Colon (tissue), 2 donors: ENCODE measurements around the gene RNF39.
"Not testable (repeated sequence)": the region's sequence is repeated elsewhere in the genome, so short reads cannot be mapped to it uniquely, and the experiment has no call there.

Source experiments
- FAIRE-seq: peaks from 2 replicates; lab custom pipeline; 2012; peaks lifted over from hg19 to GRCh38; lab: Jason Lieb, UNC
- donor health status: control.
- donor health status: control.

Gene RNF39

GRCh38 chr6:30061092-30061857 lies 14.3 kb downstream of the RNF39 start, which contains the start of gene POLR1H:
Gene POLR1H, plus strand, starts transcription at chr6:30061265. Its CDS starts 260 bp downstream, at chr6:30061525.
- FAIRE-seq = peak; percentile 28

GRCh38 chr6:30060606-30061091 lies 14.9 kb downstream of the RNF39 start:
- FAIRE-seq = no peak

GRCh38 chr6:30055513-30055912 lies 20.1 kb downstream of the RNF39 start:
- FAIRE-seq = no peak

DNA sequence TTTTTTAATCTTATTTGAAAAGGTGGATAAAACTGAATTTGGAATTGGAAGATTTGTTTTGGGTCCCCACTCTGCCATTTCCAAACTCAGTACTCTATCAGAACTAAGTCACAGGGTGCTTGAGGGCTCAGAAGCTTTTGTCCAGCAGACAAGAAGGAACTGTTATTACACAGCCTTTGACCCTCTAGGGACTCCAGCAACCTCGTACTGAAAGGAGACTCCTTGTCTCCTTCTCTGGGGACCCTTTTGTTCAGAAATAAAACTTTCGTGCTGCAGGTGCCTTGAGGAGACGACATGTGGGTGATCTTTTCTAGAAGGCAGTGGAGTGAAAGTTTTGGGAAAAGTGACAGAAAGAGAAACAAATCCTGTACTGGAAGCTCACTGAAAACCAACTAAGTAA lies 21.9 kb downstream of the RNF39 start:
- no peak for FAIRE-seq

DNA sequence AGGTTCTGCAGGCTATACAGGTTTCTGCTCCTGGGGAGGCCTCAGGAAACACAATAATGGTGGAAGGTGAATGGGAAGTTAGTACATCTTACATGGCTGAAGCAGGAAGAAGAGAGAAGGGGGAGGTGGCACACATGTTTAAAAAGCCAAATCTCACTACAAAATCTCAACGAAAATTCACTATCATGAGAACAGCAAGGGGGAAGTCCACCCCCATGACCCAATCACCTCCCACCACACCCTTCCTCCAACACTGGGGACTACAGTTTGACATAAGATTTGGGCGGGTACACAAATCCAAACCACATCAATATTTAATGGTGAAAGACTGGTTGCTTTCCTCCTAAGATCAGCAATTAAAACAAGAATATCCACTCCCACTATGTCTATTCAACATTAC lies 28.3 kb downstream of the RNF39 start:
- FAIRE-seq = no peak

DNA sequence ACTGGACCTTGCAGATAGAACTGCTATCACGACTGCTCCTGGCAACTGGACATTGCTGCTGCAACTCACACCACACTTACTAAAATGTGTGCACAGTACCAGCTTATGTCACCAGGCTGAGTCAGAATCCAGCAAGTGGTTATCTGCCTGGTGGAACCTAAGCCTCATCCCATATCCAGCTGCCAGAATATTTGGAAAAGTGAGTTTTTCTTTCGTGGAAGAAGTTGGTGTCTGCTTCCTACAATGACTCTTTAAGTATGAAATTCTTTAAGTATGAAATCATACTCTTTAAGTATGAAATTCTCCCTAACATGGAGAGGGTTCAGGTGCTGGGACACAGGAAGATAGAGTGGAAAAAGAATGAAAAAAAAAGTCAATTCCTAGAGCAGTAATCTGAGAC lies 30.9 kb downstream of the RNF39 start:
- FAIRE-seq = no peak

GRCh38 chr6:30043744-30044143 lies 31.8 kb downstream of the RNF39 start:
- FAIRE-seq = no peak

DNA sequence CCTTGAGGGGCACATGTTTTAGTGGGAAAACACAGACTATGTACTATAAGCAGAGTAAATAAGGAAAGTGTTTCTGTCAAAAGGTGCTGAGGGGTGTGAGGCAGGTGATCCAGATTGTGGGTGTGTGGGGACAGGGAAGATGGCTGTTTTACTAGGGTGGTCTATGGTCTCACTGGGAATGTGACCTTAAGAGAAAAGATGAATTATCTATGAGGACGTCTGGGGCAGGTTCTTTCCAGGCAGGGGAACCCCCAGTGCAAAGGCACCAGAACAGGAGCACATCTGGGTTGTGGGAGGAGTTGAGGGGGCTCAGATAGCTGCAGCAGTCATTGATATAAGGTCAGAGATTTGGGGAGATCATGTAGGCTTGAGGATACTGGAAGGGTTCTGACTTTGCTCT lies 32.7 kb downstream of the RNF39 start:
- no peak for FAIRE-seq

GRCh38 chr6:30042476-30042875 lies 33.1 kb downstream of the RNF39 start:
- FAIRE-seq = no peak

GRCh38 chr6:30041821-30042220 lies 33.7 kb downstream of the RNF39 start:
- no peak for FAIRE-seq

GRCh38 chr6:30041221-30041620 lies 34.3 kb downstream of the RNF39 start:
- no peak for FAIRE-seq

DNA sequence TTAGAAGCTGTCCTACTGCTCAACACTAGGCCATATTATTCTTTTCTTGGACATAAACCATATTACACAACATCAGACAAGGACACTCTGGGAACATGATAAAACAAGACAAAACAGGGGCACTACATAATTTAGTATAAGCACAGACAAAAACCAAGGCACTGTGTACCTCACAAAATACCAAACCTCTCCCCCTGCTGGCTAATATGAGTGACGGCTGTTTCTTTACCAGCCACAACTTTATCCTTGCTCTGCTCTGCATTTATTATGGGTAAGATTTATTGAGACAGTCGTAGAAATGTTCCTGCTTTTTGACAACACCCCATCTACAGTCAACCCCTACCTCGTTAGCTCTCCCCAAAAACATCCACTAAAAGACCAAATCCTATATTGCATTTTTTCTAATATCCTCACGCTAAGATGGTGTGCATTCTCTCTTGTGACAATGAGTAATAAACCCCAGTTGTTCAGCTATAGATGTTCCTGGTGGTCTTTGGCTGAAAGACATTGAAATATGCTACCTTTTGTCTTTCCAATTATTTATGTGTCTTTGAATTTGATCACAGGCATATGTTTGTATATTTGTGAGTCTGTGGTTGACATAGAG lies 38.3 kb downstream of the RNF39 start:
- no peak for FAIRE-seq

GRCh38 chr6:30035784-30036183 lies 39.8 kb downstream of the RNF39 start:
- FAIRE-seq = no peak

- not testable (repeated sequence) for FAIRE-seq
Observed at GRCh38 chr6:30033440-30033839, 42.1 kb downstream of the RNF39 start.

GRCh38 chr6:30031381-30031780 lies 44.2 kb downstream of the RNF39 start:
- FAIRE-seq = no peak

DNA sequence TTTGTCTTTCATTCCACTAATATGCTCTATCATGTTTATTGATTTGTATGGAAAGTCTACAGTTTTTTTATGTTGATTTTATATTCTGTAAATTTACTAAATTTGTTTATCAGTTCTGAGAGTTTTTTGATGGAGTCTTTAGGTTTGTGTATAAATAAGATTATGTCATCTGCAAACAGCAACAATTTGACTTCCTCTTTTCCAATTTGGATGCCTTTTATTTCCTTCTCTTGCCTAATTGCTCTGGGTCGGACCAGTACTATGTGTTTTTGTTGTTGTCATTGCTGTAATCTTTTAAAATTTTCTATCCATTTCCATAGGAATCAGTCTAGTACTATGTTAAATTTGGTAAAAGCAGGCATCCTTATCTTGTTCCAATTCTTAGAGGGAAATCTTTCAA lies 46.0 kb downstream of the RNF39 start:
- no peak for FAIRE-seq

DNA sequence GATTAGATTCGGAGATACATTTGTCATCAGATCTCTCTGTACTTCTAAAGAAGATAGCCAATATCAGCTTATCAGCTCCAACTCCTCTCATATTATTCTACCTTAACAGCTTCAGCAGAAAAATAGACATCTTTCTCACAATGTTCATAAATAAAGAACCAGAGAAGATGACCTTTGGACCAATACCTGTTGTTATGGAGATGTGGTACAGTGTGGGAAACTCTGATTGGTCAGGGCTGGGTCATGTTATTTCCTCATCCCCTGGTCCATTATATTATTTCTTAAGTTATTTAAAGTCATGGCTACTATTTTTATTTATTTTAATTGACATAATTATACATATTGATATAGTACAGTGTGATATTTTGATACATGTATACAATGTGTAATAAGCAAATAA lies 50.4 kb downstream of the RNF39 start:
- no peak for FAIRE-seq

GRCh38 chr6:30022712-30023111 lies 52.9 kb downstream of the RNF39 start:
- FAIRE-seq = not testable (repeated sequence)

- FAIRE-seq = no peak
Observed at GRCh38 chr6:30022189-30022588, 53.4 kb downstream of the RNF39 start.

DNA sequence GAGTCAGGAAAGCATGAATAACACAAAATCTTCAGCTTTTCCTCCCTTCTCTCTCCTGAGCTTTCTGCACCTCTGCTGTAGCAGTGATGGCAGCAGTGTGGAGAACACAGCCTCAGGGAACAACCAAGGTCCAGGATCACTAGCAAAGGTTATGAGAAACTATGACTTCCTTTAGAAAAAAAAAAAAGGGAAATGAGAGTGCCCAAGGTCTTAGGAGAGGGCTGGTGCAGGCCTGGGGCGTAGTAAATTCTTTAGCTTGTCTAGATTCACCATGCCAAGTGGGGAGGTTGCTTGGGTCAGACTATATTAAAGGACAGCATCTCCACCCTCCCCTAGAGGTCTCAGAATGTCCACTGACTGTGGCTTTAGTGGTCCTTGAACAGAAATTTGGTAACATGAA lies 54.9 kb downstream of the RNF39 start:
- FAIRE-seq = no peak
